Osteoblast (primary cell): ENCODE data around the gene KIF25. TPM values are rescaled to one million over a fixed set of nuclear protein-coding genes. Genes with fewer than 3 reads are reported as not detected.

Source experiments
- DNase-seq: peaks from one replicate; pipeline ENCODE4 v3.0.0; 2011; ENCODE audit warnings: low spot score, mixed read lengths; ENCODE audit not compliant: insufficient read length; ENCODE audit errors: missing footprints
- H2AFZ ChIP-seq: 2 replicates; pipeline ENCODE4 v1.6.0; 2011; ENCODE audit warnings: mild to moderate bottlenecking, low read length
- H3K27ac ChIP-seq: 2 replicates; pipeline ENCODE4 v1.5.1; 2011; ENCODE audit warnings: mild to moderate bottlenecking, low read depth, low read length, moderate library complexity
- H3K27me3 ChIP-seq: 2 replicates; pipeline ENCODE4 v1.6.0; 2012; ENCODE audit warnings: mild to moderate bottlenecking, control low read depth, inconsistent platforms, low read length, moderate library complexity; ENCODE audit not compliant: insufficient read depth
- H3K36me3 ChIP-seq: 2 replicates; pipeline ENCODE4 v1.5.1; 2011; ENCODE audit warnings: mild to moderate bottlenecking, low read length, control low read depth, moderate library complexity; ENCODE audit not compliant: insufficient read depth
- H3K4me1 ChIP-seq: 2 replicates; pipeline ENCODE4 v1.5.1; 2011; ENCODE audit warnings: mild to moderate bottlenecking, low read length, control low read depth, moderate library complexity; ENCODE audit not compliant: insufficient read depth
- H3K4me2 ChIP-seq: 2 replicates; pipeline ENCODE4 v1.6.0; 2011; ENCODE audit warnings: mild to moderate bottlenecking, low read length; ENCODE audit not compliant: insufficient read depth
- H3K4me3 ChIP-seq: fragments of 200-600 bp; sonication (generic); 3 replicates; pipeline ENCODE4 v1.5.1; 2012; ENCODE audit warnings: mild to moderate bottlenecking, low read length, inconsistent platforms; ENCODE audit not compliant: insufficient read depth
- H3K79me2 ChIP-seq: 2 replicates; pipeline ENCODE4 v1.6.0; 2012; ENCODE audit warnings: mild to moderate bottlenecking, low read length, control low read depth, inconsistent platforms; ENCODE audit not compliant: insufficient read depth
- H3K9me3 ChIP-seq: 2 replicates; pipeline ENCODE4 v1.5.1; 2011; ENCODE audit warnings: low read depth, low read length, control low read depth
- H4K20me1 ChIP-seq: 2 replicates; pipeline ENCODE4 v1.6.0; 2012; ENCODE audit warnings: mild to moderate bottlenecking, low read length, control low read depth; ENCODE audit not compliant: insufficient read depth
- CTCF ChIP-seq: IDR thresholded peaks from 2 replicates; pipeline ENCODE4 v1.5.1; 2011; ENCODE audit warnings: mild to moderate bottlenecking, low read depth, low read length, moderate library complexity; ENCODE audit errors: extremely low read depth
- total RNA-seq: library from RNA; depleted of rRNA; stranded (reverse); fragments of >200 nt; gene quantifications from 2 replicates; pipeline ENCODE4 v1.2.3, GENCODE V29; 2012

Gene KIF25
- total RNA-seq, 1 donor = not detected

- Histone ChIP-seq H3K27me3 (no peaks in the 10 kb centered on the region), H3K27ac (no peak overlapping the region), H3K36me3 (no peaks in the 10 kb centered on the region), H3K4me3 (no peak overlapping the region), H4K20me1 (no peaks in the 10 kb centered on the region), H3K4me2 (no peak overlapping the region), H3K4me1 (no peaks in the 10 kb centered on the region), H3K79me2 (no peaks in the 10 kb centered on the region), H3K9me3 (peaks cover under 1% of the 10 kb centered on the region), H2AFZ (no peak overlapping the region)
- no peak for TF ChIP-seq CTCF
- peak; percentile 81 for DNase-seq
Measured at GRCh38 chr6:168045706-168046620, 48.5 kb downstream of the KIF25 start.

GRCh38 chr6:168046696-168047095 is 49.2 kb downstream of the KIF25 start:
- peak; percentile 68 for DNase-seq
- H4K20me1 ChIP-seq = no peaks in the 10 kb centered on the region
- no peak overlapping the region for H3K4me3 ChIP-seq
- H3K4me2 ChIP-seq = no peak overlapping the region
- no peaks in the 10 kb centered on the region for H3K36me3 ChIP-seq
- no peaks in the 10 kb centered on the region for H3K27me3 ChIP-seq
- no peaks in the 10 kb centered on the region for H3K9me3 ChIP-seq
- no peak overlapping the region for H2AFZ ChIP-seq
- H3K79me2 ChIP-seq = no peaks in the 10 kb centered on the region
- H3K4me1 ChIP-seq = no peaks in the 10 kb centered on the region
- no peak overlapping the region for H3K27ac ChIP-seq
- no peak for TF ChIP-seq CTCF

GRCh38 chr6:168047841-168048723 is 50.6 kb downstream of the KIF25 start:
- no peak for TF ChIP-seq CTCF
- Histone ChIP-seq H2AFZ (no peak overlapping the region), H3K27ac (no peak overlapping the region)

GRCh38 chr6:168048724-168049025 is 51.2 kb downstream of the KIF25 start:
- Histone ChIP-seq H3K4me3 (no peak overlapping the region), H2AFZ (no peak overlapping the region), H3K79me2 (no peaks in the 10 kb centered on the region), H3K27me3 (no peaks in the 10 kb centered on the region), H3K36me3 (no peaks in the 10 kb centered on the region), H3K4me2 (no peak overlapping the region), H3K4me1 (no peaks in the 10 kb centered on the region), H3K9me3 (no peaks in the 10 kb centered on the region), H3K27ac (no peak overlapping the region), H4K20me1 (no peaks in the 10 kb centered on the region)
- TF ChIP-seq CTCF = no peak
- DNase-seq = no peak

More at GRCh38 chr6:168047841-168048723, 50.6 kb downstream of the KIF25 start:
- no peak for DNase-seq
- H3K9me3 ChIP-seq = no peaks in the 10 kb centered on the region
- H3K79me2 ChIP-seq = no peaks in the 10 kb centered on the region
- no peaks in the 10 kb centered on the region for H4K20me1 ChIP-seq
- H3K27me3 ChIP-seq = no peaks in the 10 kb centered on the region
- H3K36me3 ChIP-seq = no peaks in the 10 kb centered on the region
- H3K4me2 ChIP-seq = no peak overlapping the region
- H3K4me1 ChIP-seq = no peaks in the 10 kb centered on the region
- H3K4me3 ChIP-seq = no peak overlapping the region
